Sciatic nerve (tissue), 2 donors: ENCODE measurements around the gene OAS2. TPM values are rescaled to one million over a fixed set of nuclear protein-coding genes. Genes with fewer than 3 reads are reported as not detected.

Experiments used
- ATAC-seq: fragments of 200-7000 bp; cut with Tn5 transposase; one replicate; pipeline ENCODE4 v1.9.1; 2020; ENCODE audit warnings: mild to moderate bottlenecking, moderate library complexity
- DNase-seq: peaks from one replicate; pipeline ENCODE4 v3.0.0-alpha.2; 2020; ENCODE audit warnings: low spot score
- intact Hi-C: fragments of 100-400 bp; cut with DNase I; formaldehyde crosslinking; loops from one replicate; pipeline ENCODE4 v1.14.2; 2022
- total RNA-seq: library from RNA; stranded (reverse); fragmentation: NEBNext Ultra II Directional; extraction: Animal tissue kit (Norgen Biotek cat#: 25700); gene quantifications from one replicate; pipeline ENCODE4 v1.2.1, GENCODE V29; 2021
- donor health status: DM: no; HTN: no; CAD: no.
- donor health status: DM: no; HTN: no; CAD: no.

The OAS2 gene
- total RNA-seq, 1 donor from 2014 or later: 8.4 TPM

DNA sequence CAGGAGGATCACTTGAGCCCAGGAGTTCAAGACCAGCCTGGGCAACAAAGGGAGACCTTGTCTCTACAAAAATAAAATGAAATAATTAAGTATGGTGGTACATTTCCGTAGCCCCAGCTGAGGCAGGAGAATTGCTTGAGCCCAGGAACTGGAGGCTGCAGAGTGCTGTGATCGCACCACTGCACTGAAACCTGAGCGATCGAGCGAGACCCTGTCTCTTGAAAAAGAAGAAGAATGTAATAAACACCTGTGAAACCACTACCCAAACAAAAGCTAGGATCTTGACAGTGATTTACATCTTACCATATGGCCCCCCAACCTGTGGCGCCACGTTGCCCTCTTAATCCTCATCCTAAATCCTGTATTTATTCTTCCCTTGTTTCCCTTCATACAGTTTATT is 72.5 kb downstream of the OAS2 start:
- ATAC-seq (no peak), DNase-seq (no peak)
- intact Hi-C loops: loop anchor here (5.0 kb wide), 1 partner anchor 122 kb away; no protein-coding TSS in a partner anchor

DNA sequence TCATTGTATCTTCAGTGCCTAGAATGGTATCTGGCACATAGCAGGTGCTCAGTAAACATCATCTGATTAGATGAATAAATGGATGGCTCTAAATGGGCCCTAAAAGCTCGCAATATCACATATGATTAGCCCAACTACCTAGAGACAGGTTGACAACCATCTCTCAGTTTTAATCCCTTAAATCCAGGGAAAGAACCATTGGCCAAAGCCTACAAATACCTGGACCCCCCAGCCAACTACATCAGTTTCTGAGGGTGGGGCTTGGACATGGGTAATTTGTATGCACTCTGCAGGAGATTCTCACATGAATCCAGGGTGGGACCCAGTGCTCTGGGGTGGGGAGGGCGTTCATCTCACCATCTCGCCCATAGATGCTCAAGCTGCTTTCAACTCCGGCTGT is 73.4 kb downstream of the OAS2 start:
- no peak for ATAC-seq
- intact Hi-C loops: loop anchor here (5.0 kb wide), 1 partner anchor 121 kb away; no protein-coding TSS in a partner anchor
- no peak for DNase-seq

DNA sequence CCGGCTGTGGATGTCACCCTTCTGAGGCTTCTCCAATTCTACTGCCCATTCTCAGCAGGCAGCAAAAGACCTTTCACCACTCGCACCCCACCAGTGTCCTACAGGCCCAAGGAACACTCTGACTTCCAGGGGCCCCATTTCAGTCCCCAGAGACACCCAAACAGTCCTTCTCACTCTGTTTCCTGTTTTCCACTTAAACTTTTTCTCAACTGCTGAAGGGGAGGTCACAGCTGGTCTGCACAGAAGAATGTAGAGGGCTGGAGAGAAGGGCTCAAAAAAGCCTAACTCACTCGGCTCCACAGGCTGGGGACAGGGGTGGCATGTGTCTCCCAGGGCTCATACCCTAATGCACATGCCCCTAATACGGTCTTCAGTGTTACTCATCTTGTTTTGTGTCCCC is 74.0 kb downstream of the OAS2 start:
- intact Hi-C loops: loop anchor here (5.0 kb wide), 1 partner anchor 120 kb away; no protein-coding TSS in a partner anchor
- ATAC-seq (no peak), DNase-seq (no peak)

DNA sequence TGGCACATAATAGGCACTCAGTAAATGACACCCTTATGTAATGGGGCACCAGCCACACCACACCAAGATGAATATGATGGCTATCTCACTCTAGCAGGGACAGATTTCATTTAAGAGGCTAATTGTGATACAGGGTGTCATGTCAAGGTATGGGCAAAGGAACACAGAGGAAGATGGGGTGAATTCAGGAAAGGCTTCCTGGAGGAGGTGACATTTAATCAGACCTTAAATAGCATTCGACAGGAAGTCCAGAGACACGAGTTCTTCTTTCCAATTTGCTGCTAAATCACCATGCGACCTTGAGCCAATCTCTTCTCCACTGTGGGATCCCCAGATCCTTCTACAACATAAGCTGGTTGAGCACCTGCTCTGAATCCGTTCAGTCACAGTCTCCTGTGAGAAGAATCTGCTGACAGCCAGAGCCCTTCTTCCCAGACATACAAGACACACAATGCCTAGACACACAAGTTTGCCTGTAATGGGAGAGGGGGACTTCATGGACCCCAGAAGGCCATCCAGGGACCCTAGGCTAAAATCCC is 76.7 kb downstream of the OAS2 start:
- DNase-seq (no peak), ATAC-seq (no peak)
- intact Hi-C loops: loop anchor here (5.0 kb wide), 1 partner anchor 117 kb away; no protein-coding TSS in a partner anchor

DNA sequence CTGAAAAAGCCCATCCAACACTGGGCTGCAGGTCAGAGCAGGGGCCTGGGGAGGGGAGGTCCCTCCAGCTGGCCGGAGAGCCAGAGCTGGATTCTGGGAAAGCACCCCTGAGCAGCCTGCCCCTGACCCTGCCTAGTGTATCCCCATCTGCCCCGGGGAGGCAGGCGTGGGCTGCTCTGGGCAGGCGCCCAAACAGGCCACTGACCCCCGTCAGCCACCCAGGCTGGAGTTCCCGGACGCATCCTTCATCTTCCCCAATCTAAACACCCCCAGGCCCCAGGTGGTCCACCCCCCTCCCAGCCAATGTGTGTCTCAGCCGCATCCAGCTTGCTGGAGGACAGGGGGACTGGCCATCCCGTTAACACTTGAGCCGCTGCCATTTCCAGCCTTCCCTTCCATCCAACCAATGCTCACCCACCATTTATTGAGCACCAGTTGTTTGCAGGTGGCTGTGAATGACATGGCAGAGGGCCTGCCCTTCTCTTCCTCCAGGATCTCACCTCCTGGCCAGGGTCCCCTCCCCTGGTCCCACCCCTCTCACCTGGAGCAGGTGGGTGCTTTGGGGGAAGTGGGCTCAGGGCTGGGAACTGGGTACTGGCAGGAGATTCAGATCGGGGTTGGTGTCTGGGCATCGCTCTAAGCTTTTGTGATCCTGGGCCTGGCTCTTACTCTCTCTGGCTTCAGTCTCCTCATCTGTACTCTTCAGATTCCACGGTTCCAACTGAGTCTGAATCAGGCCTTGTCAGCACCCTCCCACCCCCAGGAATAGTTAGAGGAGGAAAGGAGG is 77.5 kb downstream of the OAS2 start:
- DNase-seq (no peak), ATAC-seq (peak; percentile 73)
- intact Hi-C loops: no loop called here

DNA sequence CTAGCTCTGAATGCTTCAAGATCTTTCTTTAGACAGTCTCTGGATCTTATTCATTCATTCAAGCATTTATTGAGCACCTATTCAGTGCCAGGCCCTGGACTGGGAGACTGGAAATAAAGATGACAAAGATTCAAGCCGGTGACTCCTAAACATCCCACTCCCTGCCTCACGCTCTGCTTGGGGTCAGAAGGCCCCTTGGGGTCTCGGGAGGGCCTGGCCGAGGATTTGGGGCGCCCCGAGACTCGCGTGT is 78.0 kb downstream of the OAS2 start:
- ATAC-seq (no peak), DNase-seq (no peak)
- intact Hi-C loops: no loop called here

DNA sequence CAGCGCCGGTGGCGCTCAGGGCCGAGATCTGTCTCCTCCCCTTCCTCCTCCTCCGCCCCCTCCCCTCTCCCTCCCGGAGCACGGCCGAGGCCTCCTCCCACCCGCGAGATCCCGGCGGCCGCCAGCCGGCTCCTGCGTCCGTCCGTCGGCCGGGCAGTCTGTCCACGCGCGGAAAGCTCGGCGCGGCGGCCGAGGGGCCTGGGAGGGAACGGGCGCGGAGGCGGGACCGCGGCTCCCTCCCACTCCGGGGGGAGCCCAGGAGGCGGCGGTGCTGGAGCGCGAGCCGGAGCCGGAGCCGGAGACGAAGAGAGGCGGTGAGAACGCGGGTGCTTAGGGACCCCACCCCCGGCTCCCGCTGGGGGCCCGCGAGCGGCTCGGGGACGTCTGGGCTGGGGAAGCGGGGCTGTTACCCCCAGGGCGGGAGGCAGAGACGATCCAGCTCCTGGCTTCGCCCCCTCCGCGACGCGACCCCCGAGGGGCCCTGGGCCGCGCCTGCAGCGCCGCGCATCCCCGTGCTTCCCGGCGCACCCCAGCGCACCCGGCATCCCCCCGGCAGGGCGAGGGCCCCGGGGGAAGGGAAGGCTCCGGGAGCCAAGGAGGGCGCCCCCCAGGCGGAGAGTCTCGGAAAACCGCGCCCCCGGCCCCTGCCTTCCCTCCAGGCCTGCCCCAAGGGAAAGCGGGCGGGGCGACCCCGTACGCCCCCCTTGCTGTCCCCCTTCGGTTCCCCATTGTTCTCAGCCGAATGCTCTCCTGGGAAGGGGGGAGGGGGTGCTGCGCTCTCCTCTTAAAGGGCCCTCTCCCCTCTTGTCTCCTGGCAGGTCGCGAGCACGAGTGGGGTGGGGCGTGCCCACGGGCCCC is 78.5 kb downstream of the OAS2 start, which contains the start of gene DTX1:
DTX1 (plus strand) TSS at position 100 of the 858 bp plus-strand sequence. CDS start 1,463 bp downstream, outside the sequence.
- DNase-seq: peak; percentile 71
- intact Hi-C loops: no loop called here
- peak; percentile 76 for ATAC-seq

DNA sequence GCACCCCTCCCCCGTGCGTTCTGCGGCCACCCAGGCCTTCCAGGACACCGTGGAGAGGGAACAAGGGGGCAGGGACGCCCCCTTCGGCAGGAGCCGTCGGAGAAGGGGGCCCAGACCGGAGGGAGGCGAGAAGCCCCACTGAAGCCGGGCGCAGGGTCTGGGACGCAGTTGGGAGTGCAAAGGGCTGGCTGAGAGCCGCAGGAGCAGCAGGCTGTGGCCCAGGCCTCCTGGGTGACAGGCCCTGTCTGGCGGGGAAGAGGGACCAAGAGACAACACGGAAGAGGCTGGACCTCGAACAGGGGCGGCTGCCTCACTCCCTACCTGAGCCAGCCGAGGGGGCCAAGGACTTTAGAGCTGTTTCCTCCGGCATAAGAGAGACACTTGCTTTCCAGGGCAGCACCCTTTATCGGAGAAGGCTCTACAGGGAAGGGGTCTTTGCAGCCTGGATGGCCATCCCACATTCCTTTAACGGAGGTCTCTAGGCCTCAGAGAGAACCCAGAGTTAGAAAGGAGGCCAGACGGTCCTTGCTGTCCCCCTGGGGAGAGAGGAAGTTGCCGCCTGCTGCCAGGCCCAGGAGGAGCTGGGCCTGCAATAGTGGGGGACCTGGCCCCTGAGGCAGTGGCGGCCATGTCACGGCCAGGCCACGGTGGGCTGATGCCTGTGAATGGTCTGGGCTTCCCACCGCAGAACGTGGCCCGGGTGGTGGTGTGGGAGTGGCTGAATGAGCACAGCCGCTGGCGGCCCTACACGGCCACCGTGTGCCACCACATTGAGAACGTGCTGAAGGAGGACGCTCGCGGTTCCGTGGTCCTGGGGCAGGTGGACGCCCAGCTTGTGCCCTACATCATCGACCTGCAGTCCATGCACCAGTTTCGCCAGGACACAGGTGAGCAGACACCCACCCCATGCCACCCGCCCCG is 79.5 kb downstream of the OAS2 start:
- intact Hi-C loops: no loop called here
- no peak for DNase-seq
- no peak for ATAC-seq

DNA sequence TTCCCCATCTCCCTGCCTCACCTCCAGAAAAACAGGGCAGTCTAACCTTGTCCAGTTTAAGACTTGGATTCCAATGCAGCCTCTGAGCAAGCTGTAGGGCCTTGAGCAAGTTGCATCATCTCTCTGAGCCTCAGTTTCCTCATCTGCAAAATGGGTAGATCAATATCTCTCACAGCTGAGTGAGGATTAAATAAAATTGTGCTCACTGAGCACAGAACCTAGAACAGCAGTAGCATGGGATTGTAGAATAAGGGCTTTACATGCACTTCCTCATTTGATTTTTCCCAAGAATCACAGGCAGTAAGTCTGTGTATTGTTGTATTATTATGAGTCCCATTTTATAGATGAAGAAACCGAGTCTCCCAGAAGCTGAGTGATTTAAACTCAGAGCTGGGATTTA is 80.2 kb downstream of the OAS2 start:
- no peak for ATAC-seq
- intact Hi-C loops: no loop called here

DNA sequence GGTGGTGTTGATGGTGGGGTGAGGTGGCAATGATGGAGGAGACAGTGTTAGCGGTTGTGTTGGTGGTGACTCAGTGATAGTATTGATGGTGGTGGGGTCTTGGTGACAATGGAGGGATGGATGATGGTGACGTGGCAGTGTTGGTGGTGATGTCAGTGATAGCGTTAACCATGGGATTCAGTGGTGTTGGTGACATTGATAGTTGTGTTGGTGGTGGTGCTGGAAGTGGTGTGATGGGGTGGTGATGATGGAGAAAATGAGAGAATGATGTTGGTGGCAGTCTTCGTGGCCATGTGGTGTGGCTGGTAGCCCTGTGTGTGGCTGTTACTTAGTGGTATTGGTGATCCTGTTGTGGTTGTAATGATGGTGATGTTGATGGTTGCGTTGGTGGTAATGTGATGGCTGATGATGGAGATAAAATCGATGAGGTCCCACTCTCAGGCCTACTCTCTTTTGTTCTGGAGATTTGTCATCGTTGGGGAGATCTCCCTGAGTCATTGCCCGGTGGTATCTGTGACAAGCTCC is 80.8 kb downstream of the OAS2 start:
- ATAC-seq (no peak), DNase-seq (no peak)
- intact Hi-C loops: no loop called here

More for the DNA sequence above, 80.2 kb downstream of the OAS2 start:
- no peak for DNase-seq

DNA sequence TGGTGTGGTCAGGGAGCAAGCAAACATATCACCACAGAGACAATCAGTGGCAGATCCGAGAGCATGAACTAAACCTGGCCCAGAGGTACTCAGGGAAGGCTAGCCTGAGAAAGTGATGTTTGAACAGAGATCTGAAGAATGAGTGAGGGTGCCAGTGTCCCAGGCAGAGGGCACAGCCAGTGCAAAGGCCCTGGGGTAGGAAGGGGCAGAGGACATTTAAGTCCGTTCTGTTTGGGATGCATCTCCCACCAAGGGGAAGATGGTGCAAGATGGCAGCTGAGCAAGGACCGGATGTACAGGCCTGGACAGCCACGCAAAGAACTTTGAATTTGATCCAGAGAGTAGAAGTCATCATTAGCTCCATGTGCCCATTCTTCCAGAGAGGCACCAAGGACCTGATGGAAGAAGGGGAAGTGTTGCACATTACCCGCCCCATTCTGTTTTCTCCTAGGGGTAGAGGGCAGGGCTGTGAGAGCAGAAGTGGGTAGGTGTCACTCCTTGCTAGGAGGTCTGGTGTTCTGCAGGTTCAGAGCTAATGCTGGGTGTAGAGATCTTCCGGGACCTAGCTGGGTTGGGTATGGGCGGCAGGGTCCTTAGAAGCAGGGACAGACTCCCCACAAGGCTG is 82.1 kb downstream of the OAS2 start:
- DNase-seq (no peak), ATAC-seq (no peak)
- intact Hi-C loops: no loop called here

DNA sequence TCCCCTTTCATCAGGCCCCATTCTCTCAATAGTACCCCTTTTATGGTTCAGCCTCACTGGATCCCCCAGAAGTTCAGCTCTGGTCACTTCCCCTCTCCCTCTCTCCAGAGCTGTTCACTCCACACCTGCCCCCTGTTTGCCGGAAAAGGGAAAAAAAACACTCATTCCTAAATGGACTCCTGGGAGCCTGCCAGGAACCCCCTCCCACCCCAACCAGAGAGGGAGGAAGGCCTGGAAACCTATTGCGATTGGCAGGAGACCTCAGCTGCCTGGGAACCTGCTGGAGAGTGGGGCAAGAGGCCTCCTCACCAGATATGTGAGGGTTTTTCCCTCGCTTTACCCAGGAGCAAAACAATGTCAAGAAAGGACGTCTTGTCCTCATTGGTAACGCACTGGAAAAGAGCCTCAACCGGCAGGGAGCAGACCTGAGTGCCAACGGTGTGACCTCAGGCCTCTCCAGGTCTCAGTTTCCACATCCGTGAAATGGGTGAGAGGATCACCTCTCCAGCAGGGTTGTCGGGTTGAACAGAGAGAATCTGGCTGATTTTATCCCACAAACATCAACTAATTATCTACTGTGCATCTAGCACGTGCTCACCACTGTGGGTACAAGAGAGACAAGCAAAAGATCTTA is 82.9 kb downstream of the OAS2 start:
- ATAC-seq (no peak), DNase-seq (no peak)
- intact Hi-C loops: no loop called here

Other genes starting within 250 kb of the OAS2 start
- gene RPH3A, start 186.8 kb upstream of the OAS2 start, total RNA-seq: 0.22 TPM
- 19.3 TPM for gene OAS1, start 71.6 kb upstream of the OAS2 start, total RNA-seq
- 10.0 TPM for gene OAS3, start 40.0 kb upstream of the OAS2 start, total RNA-seq
- gene DTX1, start 78.2 kb downstream of the OAS2 start, total RNA-seq: 10.1 TPM
- 8.6 TPM for gene RASAL1, start 157.2 kb downstream of the OAS2 start, total RNA-seq
- gene CFAP73, start 171.2 kb downstream of the OAS2 start, total RNA-seq: 0.98 TPM
- gene DDX54, start 207.0 kb downstream of the OAS2 start, total RNA-seq: 43.9 TPM
- 7.8 TPM for gene RITA1, start 207.2 kb downstream of the OAS2 start, total RNA-seq
- gene TPCN1, start 242.9 kb downstream of the OAS2 start, total RNA-seq: 90.6 TPM